Stimulated activated CD4-positive, alpha-beta T cell treated with anti-CD3 and anti-CD28 coated beads, Interleukin-1b, Interleukin-23, amount 100 ng/mL, for 1 hour (primary cell): ENCODE measurements around the gene CCDC88B.

Experiments used
- DNase-seq, 2 donors: peaks; one replicate each; pipeline ENCODE4 v3.0.0-alpha.2; 2020; ENCODE audit warnings: low read depth in 2 of 2

Gene CCDC88B

DNA sequence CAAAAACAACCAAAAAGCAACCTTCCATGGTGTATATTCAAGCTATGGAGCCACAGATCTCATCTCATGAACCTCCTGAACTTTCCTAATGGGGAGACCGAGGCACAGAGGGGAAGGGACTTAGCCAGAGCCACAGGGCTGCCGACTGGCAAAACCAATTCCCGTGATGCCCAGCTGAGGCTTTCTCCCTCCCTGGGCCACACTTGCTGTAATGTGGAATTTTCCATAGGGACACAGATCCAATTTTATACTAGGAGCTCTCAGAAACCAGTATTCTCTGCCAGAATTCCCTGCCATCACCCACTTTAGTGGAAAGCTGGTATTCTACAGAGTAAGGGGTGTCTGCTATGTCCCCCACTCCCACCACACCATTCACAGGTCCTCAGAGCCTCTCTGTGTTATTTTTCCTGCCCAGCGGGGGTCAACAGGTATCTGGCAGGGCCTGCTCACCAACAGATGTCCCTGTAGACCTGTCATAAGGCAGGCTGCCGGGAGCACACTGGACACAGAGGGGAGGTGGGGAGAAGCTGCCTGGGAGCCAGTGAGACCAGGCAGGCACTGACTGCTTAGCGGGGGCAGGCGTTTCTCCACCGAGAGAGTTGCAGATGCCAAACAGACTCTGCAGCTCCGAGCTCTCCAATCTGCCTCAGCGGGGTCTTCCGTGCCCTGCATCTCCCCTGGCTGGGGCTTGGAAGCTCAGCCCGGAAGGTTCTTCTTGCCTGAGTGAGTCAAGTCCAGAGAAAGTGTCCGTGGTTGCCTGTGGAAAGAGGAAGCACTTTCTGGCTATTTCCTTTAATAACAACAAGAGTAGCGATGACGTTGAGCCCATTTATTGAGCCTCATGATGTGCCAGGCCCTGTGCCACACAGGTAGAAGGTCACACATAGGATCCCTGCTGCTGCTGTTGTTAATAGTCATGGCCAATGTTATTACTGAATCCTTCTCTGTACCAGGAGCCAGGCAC lies 45.3 kb downstream of the CCDC88B start:
- DNase-seq: no peak

DNA sequence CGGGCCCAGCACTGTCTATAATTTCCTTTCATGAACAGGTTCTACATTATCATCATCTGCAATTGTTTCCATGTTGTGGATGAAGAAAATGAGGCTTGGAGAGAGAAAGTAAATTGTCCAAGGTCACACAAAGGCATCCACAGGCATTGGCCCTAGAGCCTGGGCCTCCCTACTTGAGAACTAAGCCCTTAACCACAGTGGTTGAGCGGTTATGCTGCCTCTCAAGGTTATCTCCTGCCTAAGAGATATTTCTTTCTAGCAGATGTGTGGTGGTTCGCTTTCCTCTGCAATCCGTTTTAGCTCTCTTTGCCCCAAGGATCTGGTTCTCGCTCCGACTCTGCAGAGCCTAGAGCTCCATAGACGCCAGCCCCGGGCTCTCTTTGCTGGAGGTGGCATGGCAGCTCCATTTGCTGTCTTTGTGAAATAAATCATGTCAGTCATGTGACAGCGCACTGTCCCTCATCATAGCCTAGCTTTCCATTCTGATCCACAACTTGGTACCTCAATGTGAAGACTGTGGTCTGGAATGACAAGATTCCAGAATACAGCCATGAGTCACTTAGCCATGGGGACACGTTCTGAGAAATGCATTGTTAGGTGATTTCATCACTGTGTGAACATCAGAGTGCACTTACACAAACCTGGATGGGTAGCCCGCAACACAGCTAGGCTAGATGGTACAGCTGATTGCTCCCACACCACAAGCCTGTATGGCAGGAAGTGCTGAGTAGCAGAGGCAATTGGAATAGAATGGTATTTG lies 46.1 kb downstream of the CCDC88B start:
- no peak for DNase-seq

DNA sequence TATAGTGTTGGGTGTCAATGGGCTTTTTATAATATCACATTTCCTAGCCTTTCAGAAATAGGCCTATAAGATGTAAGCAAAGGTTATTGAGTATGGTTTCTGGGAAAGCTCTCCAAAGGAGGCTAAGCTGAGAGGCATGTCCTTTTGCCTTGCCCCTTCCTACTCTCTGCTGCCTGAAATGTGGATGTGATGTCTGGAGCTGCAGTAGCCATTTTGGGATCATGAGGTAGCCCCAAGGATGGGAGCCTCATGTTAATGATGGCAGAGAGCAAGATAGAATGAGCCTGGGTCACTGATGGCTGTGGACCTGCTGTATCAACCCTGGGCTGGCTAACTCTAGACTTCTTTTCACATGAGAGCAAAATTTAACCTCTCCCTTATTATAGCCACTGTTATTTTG lies 47.9 kb downstream of the CCDC88B start:
- no peak for DNase-seq

DNA sequence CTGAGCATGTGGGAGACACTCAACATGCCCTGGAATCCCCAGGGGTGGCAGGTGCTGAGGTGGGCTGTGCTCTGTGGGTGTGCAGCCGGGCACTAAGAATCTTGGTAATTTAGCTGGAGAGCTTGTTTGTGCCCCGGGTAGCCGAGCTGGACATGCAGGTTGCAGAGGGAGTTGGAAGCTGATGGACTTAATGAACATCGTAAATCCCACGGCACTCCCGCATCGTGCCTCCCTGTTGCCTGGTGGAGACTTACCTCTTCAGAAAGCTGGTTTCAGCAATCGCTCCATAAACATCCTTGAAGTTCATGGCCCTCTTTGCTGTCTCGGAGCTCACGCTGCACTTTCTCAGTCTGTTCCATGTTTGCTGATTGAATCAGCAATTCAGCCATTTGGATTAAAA lies 48.9 kb downstream of the CCDC88B start:
- no peak for DNase-seq

DNA sequence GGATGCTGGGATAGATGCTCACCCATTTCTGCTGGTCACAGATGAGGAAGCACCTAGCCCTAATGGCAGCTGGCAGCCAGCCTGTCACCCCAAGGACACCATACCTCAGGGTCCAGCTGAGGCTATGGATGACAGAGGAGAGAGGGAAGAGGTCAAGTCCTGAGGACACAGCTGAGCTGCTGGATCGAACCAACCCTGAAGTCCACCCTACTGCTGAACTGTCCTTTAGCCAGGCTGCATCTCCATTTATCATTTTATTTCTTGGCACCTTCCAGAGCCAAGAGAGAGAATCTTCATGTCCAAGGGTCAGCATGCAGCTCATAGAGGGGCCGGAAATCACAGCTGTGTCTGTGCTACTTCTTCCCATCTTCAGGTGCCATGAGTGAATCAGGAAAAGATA lies 49.8 kb downstream of the CCDC88B start:
- no peak for DNase-seq

DNA sequence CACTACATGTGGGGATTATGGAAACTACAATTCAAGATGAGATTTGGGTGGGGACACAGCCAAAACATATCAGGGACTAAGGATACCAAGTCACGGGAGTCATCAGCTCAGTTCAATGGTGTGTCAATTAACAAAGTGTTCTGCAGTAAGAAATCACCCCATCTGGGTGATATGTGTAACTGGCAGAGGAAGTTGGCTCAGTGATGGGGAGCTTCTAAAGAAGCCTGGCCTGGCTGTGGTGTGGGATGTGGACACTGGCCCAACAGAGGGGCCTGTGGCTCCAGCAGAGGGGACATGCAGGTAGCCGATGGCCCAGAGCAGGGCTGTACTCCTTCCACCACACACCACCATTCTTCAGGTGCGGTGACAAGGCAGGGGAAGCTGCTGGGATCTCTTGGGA lies 50.6 kb downstream of the CCDC88B start:
- DNase-seq: no peak

DNA sequence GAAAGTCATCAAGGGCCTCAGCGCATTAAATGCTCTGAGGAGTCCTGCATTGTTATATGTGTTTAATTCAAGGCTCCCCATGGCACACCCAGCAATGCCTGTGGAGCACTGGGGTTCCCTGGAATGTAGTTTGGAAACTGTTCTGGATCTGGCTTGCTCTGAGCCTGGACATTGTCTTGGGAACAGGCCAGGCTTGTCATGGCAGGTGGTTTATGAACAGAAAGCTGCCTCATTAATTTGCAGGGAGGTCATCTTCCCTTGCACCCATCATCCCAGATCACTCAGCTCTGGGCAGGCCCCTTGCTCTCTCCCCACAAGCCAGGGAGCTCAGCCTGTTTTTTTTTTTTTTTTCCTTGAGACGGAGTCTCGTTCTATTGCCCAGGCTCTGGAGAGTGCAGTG lies 51.8 kb downstream of the CCDC88B start:
- DNase-seq: no peak

DNA sequence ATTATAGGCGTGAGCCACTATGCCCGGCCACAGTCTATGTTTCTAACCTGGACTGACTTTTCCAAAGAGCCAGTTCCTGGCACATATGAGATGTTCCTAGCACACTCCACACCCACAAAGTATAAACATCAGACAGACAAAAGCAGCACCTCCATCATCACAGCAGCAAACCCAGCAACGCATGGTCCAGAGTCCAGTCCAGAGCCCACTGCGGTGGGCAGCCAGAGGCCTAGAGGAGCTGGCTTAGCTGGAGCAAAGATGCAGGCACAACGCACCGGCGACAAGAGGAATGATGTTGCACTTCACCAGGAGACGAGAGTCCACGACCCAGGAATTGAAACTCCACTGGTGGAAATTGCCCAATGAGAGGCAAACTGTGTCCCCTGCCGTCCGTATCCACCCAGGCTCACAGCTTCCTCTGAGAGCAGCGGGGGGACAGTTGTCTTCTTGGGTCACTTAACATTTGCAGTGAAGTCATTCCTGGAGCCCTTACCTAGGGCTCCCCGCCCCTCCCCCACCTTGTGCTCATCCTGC lies 55.6 kb downstream of the CCDC88B start:
- no peak for DNase-seq

DNA sequence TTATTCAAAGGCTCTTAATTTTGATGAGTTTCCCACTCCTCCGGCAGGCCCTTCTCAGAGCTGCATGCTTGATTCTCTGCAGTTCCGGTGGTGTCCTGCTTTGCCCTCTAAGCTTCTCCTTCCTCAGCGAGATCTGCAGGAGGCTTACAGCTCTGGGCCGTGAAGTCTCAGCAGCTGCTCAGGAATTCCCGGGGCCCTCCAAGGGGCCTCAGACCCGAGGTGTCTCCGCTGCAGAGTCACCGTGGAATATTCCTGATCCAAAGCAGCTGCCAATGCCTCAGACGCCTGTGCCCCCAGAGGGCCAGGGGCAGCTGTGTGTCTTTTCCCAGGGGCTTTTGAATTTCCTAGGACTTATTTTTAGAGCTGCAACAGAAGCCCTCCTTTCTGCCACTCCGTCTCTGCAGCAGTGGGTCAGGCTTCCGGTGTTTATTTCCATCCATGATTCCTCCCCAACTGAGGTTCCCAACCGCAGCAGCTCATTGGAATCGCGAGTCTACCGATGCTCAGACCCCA lies 56.1 kb downstream of the CCDC88B start:
- DNase-seq: no peak

DNA sequence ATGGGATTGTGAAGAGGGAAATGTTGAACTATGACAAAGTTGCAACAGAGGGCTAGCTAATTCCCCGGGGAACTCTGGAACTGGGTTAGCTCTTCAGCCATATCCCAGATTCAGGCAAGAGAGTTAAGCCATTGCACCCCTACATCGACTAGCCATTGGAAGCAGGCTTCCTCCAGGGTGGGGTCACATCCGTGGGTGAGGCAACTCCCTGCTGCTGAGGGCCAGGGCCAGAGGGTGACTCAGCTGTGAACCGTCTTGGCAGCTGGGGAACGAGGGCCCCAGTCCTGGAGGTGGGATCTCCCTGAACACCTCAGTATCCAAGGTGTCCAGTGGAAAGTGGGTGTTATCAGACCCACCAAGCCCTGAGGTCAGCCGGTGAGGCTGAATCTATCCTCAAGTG lies 60.1 kb downstream of the CCDC88B start:
- DNase-seq: no peak

DNA sequence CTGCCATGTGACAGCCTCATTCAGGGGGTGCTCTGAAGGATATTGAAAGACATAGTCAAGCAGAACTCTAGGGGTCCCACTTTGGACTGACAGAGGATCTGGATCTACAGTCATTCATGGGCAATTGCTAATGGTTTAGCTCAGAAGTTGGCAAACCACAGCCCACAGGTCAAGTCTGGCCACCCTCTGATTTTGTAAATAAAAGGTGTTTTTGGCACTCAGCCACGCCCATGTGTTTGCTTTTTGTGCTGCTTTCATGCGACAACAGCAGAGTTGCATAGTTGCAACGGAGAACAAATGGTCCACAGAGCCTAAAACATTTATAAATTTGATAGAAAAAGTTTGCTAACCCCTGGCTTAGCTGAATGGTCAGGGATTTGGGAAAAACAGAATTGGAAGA lies 60.7 kb downstream of the CCDC88B start:
- DNase-seq: no peak

DNA sequence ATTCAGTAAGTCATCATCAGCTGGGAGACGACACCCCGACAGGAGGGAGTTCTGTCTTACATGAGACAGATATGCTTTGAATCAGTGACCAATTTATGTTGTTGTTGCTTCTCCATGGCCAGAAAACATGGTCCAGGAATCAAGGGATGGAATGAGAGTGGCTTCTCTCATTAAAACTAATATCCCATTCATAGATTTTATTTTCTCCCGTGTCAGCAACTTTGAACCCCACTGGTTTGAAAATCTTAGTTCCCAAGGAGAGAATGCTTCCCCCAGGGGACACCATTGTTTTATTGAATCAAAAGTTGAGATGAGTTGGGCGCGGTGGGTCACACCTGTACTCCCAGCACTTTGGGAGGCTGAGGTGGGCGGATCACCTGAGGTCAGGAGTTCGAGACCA lies 61.8 kb downstream of the CCDC88B start:
- DNase-seq: no peak

DNA sequence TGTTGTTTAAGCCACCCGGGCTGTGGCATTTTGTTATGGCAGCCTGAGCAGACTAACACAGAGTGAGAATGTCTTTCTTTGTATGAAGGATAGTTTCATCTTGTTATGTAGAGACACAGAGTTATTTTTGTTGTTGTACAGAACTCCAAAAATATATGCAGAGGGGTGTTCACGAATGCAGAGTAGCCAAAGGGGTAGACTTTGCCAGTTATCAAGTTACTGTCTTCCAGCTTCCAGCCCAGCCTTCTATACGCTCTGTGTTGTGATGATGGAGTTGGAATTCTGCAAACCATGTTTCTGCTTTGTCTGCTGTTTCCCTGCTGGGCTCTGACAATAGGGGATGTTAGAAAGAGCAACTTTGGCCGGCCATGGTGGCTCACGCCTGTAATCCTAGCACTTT lies 63.1 kb downstream of the CCDC88B start:
- no peak for DNase-seq

DNA sequence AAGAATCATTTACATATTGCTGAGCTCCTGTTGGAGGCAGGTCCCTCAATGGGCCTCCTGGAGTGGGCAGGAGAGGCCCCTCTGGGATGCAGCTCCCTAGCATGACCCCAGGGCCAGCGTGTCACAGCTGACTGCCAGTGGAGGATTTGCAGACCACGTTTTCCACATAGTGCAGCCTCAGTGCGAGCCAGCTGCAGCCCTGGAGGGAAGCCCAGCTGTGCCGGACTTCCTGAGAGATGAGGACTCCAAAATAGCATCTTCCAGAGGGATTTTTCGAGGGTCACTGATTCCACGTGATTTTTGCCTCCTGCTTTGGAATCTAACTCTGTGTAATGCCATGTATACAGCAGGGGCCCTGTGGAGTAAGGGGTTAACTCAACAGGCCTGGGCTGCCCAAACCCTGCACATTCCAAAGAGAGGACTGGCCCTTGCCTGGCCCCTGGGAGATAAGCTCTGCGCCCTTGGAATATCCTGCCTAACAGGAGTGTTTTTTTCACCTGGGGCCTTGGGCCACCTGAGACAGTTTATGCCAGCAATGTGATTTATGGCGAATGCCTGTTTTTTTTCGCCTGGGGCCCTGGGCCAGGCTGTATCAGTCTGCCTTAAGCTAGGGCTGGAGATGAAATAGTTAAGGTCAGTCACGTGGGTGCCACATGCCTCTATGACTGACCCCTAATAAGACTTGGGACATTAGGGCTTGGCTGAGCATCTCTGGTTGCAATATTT lies 66.4 kb downstream of the CCDC88B start:
- no peak for DNase-seq
